LNCaP clone FGC (cell line): ENCODE measurements around the gene ISYNA1.

Experiments
- DNase-seq: peaks from one replicate; pipeline ENCODE4 v3.0.0-alpha.2; 2011; ENCODE audit warnings: low read depth
- H3K4me3 ChIP-seq: 2 replicates; pipeline ENCODE4 v1.5.1; 2011; ENCODE audit warnings: mild to moderate bottlenecking, low read depth, low read length, control low read depth
- CTCF ChIP-seq: IDR thresholded peaks from 2 replicates; pipeline ENCODE4 v1.5.1; 2012; ENCODE audit warnings: mild to moderate bottlenecking; ENCODE audit not compliant: control insufficient read depth, insufficient read depth; ENCODE audit errors: extremely low read depth

Gene ISYNA1

GRCh38 chr19:18421371-18421959 is 16.5 kb downstream of the ISYNA1 start:
- no peak for TF ChIP-seq CTCF
- H3K4me3 ChIP-seq: no peak overlapping the region
- DNase-seq: no peak

- H3K4me3 ChIP-seq: peak overlapping the region; percentile 75
- TF ChIP-seq CTCF: no peak
- no peak for DNase-seq
These were observed 17.0 kb downstream of the ISYNA1 start for GRCh38 chr19:18420930-18421329.

- peak overlapping the region; percentile 75 for H3K4me3 ChIP-seq
- no peak for TF ChIP-seq CTCF
- DNase-seq: no peak
These were observed 18.1 kb downstream of the ISYNA1 start for GRCh38 chr19:18419699-18420460.

GRCh38 chr19:18419195-18419698 is 18.7 kb downstream of the ISYNA1 start, which contains the start of gene SSBP4:
SSBP4 (plus strand) TSS chr19:18419398; CDS start chr19:18419649, 251 bp downstream.
- TF ChIP-seq CTCF: peak; percentile 65
- DNase-seq: peak; percentile 19
- H3K4me3 ChIP-seq: peak within 1 kb of the TSS; percentile 75

- peak overlapping the region; percentile 75 for H3K4me3 ChIP-seq
- TF ChIP-seq CTCF: no peak
- no peak for DNase-seq
These were observed 19.3 kb downstream of the ISYNA1 start for GRCh38 chr19:18418483-18419194.

- H3K4me3 ChIP-seq: no peak overlapping the region
- no peak for DNase-seq
- TF ChIP-seq CTCF: no peak
These were observed 19.9 kb downstream of the ISYNA1 start for GRCh38 chr19:18418029-18418482.
